Testis (tissue), 2 donors: ENCODE measurements around the gene CENPH.

Source experiments
- POLR2A ChIP-seq: fragments of 450-650 bp; IDR thresholded peaks from one replicate; pipeline ENCODE4 v1.6.1; 2017; ENCODE audit warnings: antibody characterized with exemption, mild to moderate bottlenecking, moderate library complexity
- TF ChIP-seq, protein P1 (sequence below), 3 experiments: fragments of 450-650 bp in 2 of 3; fragments of 200-600 bp in 1 of 3; sonication (generic) in 1 of 3; IDR thresholded peaks; one replicate each; pipeline ENCODE4 v1.5.1; 2016 to 2019; ENCODE audit warnings: antibody characterized with exemption in 3 of 3, mild to moderate bottlenecking in 2 of 3, moderate library complexity in 1 of 3

DNA sequence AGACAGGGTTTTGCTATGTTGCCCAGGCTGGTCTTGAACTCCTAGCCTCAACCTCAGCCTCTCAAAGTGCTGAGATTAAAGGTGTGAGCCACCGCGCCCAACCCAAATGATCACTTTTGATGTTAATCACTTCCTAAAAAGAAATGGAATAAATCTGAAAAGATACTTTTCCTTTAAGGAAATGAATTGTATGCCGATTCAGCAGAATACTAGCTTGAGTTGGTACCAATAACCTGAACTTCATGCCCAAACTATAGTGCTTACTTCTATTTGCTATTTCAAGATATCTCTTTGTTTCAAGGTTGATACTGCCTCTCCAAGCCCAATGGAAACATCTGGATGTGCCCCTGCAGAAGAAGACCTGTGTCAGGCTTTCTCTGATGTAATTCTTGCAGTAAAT lies 18.4 kb upstream of the CENPH start:
- TF ChIP-seq, protein P1, sequence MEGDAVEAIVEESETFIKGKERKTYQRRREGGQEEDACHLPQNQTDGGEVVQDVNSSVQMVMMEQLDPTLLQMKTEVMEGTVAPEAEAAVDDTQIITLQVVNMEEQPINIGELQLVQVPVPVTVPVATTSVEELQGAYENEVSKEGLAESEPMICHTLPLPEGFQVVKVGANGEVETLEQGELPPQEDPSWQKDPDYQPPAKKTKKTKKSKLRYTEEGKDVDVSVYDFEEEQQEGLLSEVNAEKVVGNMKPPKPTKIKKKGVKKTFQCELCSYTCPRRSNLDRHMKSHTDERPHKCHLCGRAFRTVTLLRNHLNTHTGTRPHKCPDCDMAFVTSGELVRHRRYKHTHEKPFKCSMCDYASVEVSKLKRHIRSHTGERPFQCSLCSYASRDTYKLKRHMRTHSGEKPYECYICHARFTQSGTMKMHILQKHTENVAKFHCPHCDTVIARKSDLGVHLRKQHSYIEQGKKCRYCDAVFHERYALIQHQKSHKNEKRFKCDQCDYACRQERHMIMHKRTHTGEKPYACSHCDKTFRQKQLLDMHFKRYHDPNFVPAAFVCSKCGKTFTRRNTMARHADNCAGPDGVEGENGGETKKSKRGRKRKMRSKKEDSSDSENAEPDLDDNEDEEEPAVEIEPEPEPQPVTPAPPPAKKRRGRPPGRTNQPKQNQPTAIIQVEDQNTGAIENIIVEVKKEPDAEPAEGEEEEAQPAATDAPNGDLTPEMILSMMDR (IDR thresholded peaks at IDR 0.05): no peak
- TF ChIP-seq POLR2A: no peak
